Nephron (organoid): ENCODE data around the gene MGAT5.

Source experiments
- H3K27ac Mint-ChIP-seq, 3 experiments: 2 replicates each; pipeline ENCODE4 v1.8.0; 2020; ENCODE audit warnings: mixed read lengths in 3 of 3, mild to moderate bottlenecking in 2 of 3, moderate library complexity in 1 of 3
- H3K27me3 Mint-ChIP-seq: 2 replicates; pipeline ENCODE4 v1.8.0; 2021; ENCODE audit warnings: low read depth, mild to moderate bottlenecking, moderate library complexity, mixed read lengths
- H3K36me3 Mint-ChIP-seq: 2 replicates; pipeline ENCODE4 v1.8.0; 2020; ENCODE audit warnings: low read depth, mixed read lengths
- H3K4me1 Mint-ChIP-seq: 2 replicates; pipeline ENCODE4 v1.8.0; 2020; ENCODE audit warnings: mixed read lengths
- H3K4me3 Mint-ChIP-seq, 3 experiments: 2 replicates each; pipeline ENCODE4 v1.8.0; 2020; ENCODE audit warnings: mild to moderate bottlenecking in 3 of 3, mixed read lengths in 3 of 3, moderate library complexity in 2 of 3
- H3K9me3 Mint-ChIP-seq: 2 replicates; pipeline ENCODE4 v1.8.0; 2020; ENCODE audit warnings: mixed read lengths
- TF ChIP-seq, protein P1 (sequence below), 3 experiments: fragments of 200-600 bp; sonication (generic); IDR thresholded peaks; one replicate each; pipeline ENCODE4 v1.5.0; 2021; ENCODE audit warnings: antibody characterized with exemption in 3 of 3; ENCODE audit not compliant: unreplicated experiment in 3 of 3

The MGAT5 gene

DNA sequence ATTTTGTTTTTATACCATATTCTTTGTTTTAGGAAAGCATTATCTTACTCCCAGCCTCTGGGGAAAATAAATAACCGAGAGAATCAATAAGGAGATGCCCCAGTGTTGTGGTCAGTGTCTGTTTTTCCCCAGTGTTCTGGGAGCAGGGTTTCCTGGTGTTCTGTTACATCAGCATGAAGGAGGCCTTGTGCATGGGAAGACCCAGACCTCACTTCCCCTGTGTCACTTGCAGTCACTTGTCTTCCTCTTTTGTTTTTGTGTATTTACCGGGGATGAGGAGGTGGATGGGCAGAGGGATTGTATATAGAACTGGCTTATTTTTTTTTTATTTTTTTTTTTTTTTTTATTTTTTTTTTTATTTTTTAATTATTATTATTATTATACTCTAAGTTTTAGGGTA is 45.0 kb upstream of the MGAT5 start:
- H3K36me3 Mint-ChIP-seq = peaks cover 3% of the 10 kb centered on the region
- no peak overlapping the region for H3K27ac Mint-ChIP-seq
- no peaks in the 10 kb centered on the region for H3K4me1 Mint-ChIP-seq
- TF ChIP-seq, protein P1, sequence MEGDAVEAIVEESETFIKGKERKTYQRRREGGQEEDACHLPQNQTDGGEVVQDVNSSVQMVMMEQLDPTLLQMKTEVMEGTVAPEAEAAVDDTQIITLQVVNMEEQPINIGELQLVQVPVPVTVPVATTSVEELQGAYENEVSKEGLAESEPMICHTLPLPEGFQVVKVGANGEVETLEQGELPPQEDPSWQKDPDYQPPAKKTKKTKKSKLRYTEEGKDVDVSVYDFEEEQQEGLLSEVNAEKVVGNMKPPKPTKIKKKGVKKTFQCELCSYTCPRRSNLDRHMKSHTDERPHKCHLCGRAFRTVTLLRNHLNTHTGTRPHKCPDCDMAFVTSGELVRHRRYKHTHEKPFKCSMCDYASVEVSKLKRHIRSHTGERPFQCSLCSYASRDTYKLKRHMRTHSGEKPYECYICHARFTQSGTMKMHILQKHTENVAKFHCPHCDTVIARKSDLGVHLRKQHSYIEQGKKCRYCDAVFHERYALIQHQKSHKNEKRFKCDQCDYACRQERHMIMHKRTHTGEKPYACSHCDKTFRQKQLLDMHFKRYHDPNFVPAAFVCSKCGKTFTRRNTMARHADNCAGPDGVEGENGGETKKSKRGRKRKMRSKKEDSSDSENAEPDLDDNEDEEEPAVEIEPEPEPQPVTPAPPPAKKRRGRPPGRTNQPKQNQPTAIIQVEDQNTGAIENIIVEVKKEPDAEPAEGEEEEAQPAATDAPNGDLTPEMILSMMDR (IDR thresholded peaks at IDR 0.05; ENCODE audit: unreplicated experiment in 3 of 3) = no peak
- no peaks in the 10 kb centered on the region for H3K27me3 Mint-ChIP-seq
- no peaks in the 10 kb centered on the region for H3K9me3 Mint-ChIP-seq
- H3K4me3 Mint-ChIP-seq = no peak overlapping the region

DNA sequence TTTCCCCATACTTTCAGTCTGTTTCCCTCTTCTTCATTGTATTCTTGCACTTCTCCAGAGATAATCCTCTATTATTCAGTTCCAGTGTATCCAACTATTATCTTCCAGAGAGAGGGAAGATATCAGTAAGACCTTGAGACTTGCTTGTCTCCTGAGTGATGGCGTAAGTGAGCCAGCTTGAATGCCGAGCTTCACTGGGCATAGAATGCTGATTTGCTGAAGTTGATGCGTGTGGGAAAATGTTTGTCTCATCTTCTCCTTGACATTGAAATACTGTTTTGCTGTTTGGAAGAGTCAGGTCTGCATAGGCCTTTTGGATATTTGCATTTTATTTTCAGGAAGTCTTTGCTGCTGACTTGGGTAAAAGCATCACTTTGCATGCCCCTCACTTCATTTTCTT is 41.1 kb upstream of the MGAT5 start:
- Mint-ChIP-seq H3K27ac (no peak overlapping the region), H3K27me3 (no peaks in the 10 kb centered on the region), H3K36me3 (peaks cover 11% of the 10 kb centered on the region), H3K4me1 (no peaks in the 10 kb centered on the region), H3K9me3 (peaks cover 8% of the 10 kb centered on the region), H3K4me3 (no peak overlapping the region)
- TF ChIP-seq, protein P1 (IDR thresholded peaks at IDR 0.05; ENCODE audit: unreplicated experiment in 3 of 3) = no peak

DNA sequence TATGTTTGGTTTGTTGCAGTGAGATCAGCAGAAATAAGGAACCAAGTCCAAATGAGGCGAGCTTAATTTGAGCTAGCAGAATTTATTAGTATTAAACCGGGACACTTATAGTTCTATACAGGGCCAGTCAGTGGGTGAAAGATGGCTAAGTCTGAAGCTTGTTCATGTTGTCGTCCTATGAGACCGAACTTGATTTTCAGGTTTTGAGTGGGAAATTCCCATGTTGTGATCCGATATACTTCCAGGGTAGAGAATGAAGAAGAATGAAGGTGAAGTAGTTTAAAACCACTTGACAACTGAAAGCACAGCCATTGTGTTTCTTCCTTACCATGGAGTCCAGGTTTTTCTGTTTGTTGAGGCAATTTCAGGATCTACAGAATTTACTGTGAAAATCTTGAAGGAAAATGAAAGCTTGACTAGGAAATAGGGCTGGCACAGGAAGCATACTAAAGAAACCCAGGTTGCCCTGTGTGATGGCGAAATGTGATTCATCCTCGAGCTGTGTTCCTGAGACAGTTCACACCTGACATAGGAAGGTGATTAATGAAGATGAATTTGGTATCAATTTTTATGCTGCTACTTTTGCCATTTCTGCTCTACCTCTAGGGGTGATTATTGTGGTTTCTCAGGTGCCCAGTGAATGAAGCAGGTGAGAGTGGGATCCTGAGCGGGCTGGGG is 37.6 kb upstream of the MGAT5 start:
- TF ChIP-seq, protein P1 (IDR thresholded peaks at IDR 0.05; ENCODE audit: unreplicated experiment in 3 of 3) = no peak
- Mint-ChIP-seq H3K4me3 (no peak overlapping the region), H3K27me3 (no peaks in the 10 kb centered on the region), H3K9me3 (peaks cover 8% of the 10 kb centered on the region), H3K36me3 (peaks cover 11% of the 10 kb centered on the region), H3K4me1 (peaks cover 16% of the 10 kb centered on the region), H3K27ac (no peak overlapping the region)

DNA sequence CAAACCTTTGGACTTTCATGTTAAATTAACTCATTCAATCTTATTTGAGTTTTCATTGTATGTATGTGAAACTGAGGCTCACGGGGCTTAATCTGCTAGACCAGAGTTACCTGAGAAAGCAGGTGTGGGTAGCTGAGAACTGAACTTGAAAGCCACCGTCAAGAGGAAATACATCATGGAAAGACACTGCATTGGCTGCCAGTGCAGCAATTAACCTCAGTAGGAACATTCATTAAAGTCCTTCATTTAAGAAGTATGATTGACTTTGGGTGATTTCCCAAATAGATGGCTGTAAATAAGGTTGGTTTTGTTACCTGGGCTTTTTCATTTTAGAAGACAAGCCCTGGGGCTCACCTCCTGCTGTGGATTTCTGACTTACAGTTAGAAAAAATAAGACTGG is 36.5 kb upstream of the MGAT5 start:
- Mint-ChIP-seq H3K4me3 (no peak overlapping the region), H3K27ac (no peak overlapping the region), H3K9me3 (peaks cover 8% of the 10 kb centered on the region), H3K36me3 (peaks cover 11% of the 10 kb centered on the region), H3K4me1 (peaks cover 18% of the 10 kb centered on the region), H3K27me3 (no peaks in the 10 kb centered on the region)
- TF ChIP-seq, protein P1 (IDR thresholded peaks at IDR 0.05; ENCODE audit: unreplicated experiment in 3 of 3) = no peak

- Mint-ChIP-seq H3K4me3 (no peak overlapping the region), H3K27ac (no peak overlapping the region), H3K9me3 (peaks cover 8% of the 10 kb centered on the region), H3K4me1 (peaks cover 18% of the 10 kb centered on the region), H3K36me3 (peaks cover 9% of the 10 kb centered on the region), H3K27me3 (no peaks in the 10 kb centered on the region)
- TF ChIP-seq, protein P1 (IDR thresholded peaks at IDR 0.05; ENCODE audit: unreplicated experiment in 3 of 3) = no peak
These were observed 35.9 kb upstream of the MGAT5 start for GRCh38 chr2:134217924-134218323.

- Mint-ChIP-seq H3K4me3 (no peak overlapping the region), H3K4me1 (peaks cover 18% of the 10 kb centered on the region), H3K27ac (no peak overlapping the region), H3K27me3 (no peaks in the 10 kb centered on the region), H3K9me3 (peaks cover 8% of the 10 kb centered on the region), H3K36me3 (peaks cover 8% of the 10 kb centered on the region)
- TF ChIP-seq, protein P1 (IDR thresholded peaks at IDR 0.05; ENCODE audit: unreplicated experiment in 3 of 3) = no peak
These were observed 35.5 kb upstream of the MGAT5 start for GRCh38 chr2:134218414-134218813.
